OCI-M1 (cell line): ENCODE measurements around the gene COL5A1.

Source experiments
- DNase-seq: peaks from one replicate; lab custom pipeline; 2025; lab: John Stamatoyannopoulos, UW

Gene COL5A1

GRCh38 chr9:134606951-134607731 lies 34.5 kb upstream of the COL5A1 start:
- DNase-seq: no peak

DNA sequence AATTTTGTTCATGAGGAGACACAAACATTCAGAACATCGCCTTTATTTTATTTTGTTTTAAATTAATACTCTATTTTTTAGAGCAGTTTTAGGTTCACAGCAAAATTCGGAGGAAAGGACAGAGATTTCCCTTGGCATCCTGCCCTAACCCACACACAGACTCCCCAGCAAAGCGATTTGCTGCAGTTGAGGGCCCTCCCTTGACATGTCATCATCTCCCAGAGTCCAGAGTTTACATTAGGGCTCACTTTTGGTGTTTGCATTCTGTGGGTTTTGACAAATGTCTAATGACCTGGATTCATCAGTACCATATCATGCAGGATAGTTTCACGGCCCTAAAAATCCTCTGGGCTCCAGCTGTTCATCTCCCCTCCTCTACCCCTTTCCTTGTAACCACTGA lies 33.6 kb upstream of the COL5A1 start:
- DNase-seq: no peak

GRCh38 chr9:134611046-134611445 lies 30.6 kb upstream of the COL5A1 start:
- DNase-seq: no peak

DNA sequence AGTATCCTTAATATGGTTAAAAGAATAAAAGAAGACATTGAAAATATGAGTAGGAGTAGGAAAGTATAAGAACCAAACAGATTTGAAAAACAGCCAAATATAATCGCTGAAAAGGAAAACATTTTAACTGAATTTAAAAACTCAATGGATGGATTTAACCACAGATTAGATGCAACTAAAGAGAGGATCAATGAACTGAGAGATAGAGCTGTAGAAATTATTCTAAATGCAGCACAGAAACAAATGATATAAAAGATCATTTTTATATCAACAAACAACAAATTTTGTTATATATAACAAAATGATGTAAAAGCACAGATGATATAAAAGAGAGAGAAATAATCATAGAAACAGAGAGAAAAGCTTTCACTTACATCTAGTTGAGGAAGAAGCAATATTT lies 29.3 kb upstream of the COL5A1 start:
- no peak for DNase-seq

DNA sequence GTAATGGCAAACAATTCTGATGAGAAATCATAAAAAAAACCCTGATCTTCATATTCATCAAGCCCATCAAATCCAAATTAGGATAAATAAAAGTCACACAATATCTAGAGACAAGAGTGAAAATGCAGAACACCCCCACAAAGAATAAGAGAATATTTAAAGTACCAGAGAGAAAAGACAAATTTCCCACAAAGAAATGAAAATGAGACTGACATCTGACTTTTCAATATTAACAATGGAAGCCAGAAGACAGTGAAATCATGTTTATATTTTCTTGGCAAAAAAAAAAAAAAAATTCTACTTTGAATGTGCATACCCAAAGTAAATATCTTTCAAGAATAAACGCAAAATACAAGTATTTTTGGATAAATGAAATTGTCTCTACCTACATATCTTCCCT lies 28.9 kb upstream of the COL5A1 start:
- DNase-seq: no peak

DNA sequence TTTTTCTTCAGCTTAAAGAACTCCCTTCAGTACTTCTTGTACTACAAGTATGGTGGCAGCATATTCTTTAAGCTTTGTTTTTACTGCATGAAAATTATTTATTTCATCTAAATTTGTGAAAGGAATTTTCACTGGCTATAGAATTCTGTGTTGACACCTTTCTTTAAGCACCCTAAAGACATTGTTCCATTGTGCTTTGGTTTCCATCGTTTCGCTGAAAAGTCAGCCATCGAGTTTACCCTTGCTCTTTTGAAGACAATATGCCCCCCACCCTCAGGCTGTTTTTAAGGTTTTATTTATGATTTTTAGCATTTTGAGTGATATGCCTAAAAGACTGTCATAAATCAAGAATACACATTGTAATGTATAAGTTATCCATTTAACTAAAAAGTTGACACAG lies 27.3 kb upstream of the COL5A1 start:
- DNase-seq: no peak

DNA sequence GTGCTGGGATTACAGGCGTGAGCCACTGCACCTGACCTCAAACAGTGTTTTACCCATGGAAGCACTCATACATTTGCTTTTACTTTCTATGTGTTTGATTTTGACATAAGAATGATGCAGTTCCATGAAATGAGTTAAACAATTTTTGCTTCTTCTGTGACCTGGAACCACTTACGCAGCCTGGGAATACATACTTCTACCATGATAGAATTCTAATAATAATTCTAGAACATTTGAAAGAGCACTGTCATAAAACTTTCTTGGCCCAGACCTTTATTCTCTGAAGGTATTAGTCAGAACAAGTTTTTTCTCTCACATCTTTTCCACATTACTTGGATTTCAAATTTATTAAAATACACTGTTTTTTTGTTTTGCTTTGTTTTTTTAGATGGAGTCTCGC lies 25.3 kb upstream of the COL5A1 start:
- no peak for DNase-seq

DNA sequence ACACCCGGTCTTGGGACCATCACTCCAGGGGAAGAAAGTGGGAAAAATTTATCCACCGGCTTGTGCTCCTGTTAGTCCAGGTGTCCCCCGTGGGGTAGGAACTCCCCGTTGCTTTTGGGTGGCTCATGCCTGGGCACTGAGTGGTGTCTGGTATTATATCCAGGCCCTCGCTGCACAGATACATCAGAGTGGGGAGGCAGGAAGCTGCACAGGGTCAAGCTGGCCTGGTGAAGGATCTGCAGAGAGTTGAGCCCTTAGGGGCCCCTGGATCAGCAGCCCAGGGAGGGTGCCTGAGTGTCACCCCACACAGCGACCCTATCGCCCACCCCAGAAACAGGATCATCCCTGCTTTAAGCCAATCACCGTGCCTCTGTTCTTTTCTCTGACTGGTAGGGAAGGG lies 24.4 kb upstream of the COL5A1 start:
- no peak for DNase-seq

DNA sequence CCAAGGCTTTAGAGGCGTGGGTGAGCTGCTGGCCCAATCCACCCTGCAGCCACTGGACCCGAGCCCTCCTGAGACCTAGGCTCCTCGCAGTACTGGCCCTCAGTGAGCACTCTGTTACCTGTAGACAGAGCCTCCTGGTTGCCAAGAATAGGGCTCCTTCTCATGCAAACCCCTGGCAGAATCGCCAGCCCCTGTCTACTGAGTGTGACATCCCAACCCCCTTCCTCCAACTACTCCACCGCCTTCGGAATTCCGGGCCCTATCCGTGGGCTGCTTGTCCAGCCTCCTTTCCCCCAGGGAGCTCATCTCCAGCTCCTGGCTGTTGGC lies 23.8 kb upstream of the COL5A1 start:
- no peak for DNase-seq

DNA sequence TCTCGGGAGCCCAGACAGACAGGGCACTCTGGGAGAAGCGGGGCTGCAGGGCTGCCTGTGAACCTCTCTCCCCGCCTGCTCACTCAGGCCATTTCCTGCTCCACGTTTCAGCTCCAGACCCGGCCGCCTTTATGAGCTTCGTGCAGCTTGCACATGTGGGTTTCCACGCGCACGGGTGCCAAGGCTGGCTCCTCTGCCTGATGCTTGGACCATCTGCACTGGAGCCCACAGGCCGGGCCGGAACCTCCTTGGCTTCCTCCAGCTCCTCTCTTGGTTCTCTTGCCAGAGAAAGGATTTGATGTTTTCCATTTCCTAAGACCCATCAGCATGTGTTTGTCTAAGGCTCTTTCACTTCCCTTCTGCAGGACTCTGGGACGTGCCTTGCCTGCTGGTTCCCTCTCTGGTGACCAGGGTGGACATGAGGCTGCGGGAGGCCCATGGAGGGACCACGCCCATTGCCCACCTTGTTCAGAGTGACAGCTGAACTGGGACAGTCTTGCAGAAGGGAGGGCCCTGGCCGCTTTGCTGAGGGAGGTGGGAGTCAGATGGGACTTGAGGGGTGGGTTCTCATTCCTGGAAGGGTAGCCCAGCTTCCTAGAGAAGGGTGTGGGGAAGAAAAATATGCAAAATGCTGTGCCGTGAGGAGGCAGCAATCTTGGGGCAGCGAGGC lies 23.3 kb upstream of the COL5A1 start:
- no peak for DNase-seq

GRCh38 chr9:134618833-134619447 lies 22.7 kb upstream of the COL5A1 start:
- DNase-seq: no peak

GRCh38 chr9:134619448-134619982 lies 22.1 kb upstream of the COL5A1 start:
- DNase-seq: no peak

- no peak for DNase-seq
Observed at GRCh38 chr9:134619983-134620661, 21.5 kb upstream of the COL5A1 start.

GRCh38 chr9:134620751-134621557 lies 20.6 kb upstream of the COL5A1 start:
- no peak for DNase-seq

- no peak for DNase-seq
Observed at GRCh38 chr9:134621558-134622110, 20.0 kb upstream of the COL5A1 start.

DNA sequence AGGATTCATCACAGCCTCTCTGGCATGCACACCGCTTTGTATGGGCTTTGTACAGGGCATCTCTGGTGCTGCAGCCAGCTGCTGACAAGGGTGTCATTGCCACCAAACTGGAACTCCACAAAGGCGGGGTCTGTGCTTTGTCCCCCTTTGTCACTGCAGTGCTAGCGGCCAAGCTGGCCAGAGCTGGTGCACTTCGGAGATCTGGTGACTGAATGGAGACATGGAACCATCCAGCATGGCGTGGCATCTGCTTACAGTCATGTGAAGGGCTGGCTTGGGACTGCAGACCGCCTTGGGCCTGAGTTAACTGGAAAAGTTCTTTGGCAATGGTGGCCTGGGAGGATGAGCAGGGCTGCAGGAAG lies 18.7 kb upstream of the COL5A1 start:
- DNase-seq: no peak

DNA sequence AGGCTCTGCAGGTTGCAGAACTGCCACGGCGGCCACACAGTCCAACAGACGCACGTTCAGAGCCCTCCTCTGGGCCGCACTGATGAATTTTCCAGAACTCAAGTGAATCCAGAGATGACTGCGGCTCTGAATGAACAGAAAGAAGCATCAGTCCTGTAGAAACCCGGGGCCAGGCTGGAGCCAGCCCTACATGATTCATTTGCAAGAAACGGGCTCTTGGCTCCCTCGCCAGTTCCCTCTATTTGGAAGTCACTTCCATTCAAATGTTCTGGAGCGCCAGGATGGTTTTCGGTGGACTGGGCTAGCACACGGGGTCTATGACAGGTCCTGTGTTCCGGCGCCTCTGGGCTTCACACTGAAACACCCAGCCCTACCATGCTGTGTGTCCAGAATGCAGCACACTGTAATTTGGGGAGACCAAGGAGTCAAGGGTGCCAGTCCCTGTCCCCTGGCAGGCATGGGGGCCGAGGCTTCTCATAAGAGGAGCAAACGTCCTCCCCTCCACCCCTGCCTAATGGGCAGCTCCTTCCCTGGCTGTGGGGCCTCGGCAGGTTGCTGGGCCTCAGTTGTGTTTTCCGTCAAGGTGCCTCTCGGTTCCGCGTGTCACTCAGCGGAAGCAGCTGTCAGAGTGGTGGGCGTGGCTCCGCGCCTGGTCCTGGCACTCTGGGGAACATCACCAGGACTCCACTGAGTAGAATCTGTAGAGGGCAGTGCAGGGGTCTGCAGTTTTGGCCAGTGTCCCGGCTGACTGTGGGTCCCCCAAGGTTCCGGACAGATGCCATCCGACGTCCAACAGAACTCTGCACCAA lies 18.1 kb upstream of the COL5A1 start:
- no peak for DNase-seq

GRCh38 chr9:134624137-134624591 lies 17.4 kb upstream of the COL5A1 start:
- DNase-seq: no peak

DNA sequence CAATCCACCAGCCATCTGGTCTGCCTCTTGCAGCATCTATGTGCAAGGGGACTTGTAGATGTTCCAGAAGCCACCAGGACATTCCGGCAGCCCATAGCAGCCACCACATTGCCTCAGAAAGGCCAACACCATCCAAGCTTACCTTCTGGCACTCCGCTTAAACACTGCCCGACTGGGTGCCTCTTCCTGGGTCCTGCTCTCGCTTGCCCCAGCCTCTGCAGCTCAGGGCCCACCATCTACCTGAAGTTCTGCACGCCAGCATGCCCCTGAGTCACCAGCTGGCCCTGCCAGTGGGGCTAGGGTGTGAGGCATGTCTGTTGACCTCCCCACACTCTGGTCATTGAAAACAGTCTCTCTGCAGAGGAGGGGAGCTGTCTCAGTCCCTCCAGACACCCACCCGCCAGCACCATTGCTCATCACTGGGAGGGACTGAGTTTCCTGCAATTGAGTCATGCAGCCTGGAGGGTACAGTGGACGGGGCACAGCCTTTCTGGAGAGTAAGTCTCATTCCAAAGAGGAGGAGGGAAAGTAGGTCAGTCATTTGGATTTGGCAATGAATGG lies 16.9 kb upstream of the COL5A1 start:
- DNase-seq: no peak

DNA sequence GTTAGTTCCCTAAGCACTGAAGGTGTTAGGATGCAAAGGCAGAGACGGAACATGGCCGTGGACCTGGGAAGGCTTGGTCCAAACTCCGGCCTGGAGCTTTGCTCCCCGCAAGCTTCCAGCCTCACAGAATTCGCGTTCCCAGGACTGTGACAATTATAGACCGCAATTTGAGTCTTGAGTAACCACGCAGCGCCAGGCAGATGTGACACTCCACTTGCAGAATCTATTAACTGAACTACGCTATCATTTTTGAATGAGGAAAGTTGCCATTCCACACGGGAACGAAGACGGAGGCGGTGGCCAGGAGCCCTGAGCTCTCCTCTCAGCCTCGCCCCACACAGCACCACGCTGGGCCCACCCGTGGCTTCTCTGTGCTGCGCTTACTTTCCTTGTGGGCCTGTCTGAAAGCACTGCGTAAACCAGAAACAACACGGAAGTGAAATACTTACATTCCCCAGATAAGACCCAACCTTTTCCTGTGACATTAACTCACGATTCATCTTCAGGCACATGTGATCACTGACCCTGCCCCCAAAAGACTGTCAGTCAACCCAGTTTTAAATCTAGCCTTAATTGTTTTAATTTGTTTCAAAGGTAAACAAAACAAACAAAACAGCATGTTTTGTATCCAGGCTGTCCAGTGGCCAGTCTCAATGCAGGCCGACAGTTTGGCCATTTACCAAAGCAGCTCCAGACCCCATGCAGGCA lies 16.1 kb upstream of the COL5A1 start:
- DNase-seq: no peak
